ENCODE data around the gene PLB1.

PLB1 gene

DNA sequence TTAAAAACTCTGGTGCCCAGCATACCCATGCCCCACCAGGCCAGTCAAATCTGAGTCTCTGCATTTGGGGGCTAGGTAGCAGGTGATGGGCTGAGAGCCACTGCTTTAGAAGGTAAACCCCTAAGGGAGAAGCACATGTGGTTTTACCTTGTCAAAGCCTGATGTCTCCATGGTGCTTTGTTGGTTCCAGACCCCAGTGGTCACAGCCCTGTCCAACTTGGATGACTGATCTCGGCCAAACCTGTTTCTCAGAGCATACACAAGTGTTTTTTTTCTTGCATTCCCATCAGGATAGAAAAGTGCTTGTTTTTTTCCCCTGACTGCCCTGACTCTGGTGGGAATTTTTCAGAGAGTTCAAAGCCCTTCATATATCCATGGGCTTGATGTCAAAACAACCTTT is 13.5 kb downstream of the PLB1 start:
- no peak for TF ChIP-seq CTCF (conservative IDR thresholded peaks at IDR 0.05)
- H3K27ac ChIP-seq = no peak overlapping the region

GRCh38 chr2:28510184-28510583 is 14.3 kb downstream of the PLB1 start:
- no peak for TF ChIP-seq CTCF (conservative IDR thresholded peaks at IDR 0.05)
- H3K27ac ChIP-seq = no peak overlapping the region

DNA sequence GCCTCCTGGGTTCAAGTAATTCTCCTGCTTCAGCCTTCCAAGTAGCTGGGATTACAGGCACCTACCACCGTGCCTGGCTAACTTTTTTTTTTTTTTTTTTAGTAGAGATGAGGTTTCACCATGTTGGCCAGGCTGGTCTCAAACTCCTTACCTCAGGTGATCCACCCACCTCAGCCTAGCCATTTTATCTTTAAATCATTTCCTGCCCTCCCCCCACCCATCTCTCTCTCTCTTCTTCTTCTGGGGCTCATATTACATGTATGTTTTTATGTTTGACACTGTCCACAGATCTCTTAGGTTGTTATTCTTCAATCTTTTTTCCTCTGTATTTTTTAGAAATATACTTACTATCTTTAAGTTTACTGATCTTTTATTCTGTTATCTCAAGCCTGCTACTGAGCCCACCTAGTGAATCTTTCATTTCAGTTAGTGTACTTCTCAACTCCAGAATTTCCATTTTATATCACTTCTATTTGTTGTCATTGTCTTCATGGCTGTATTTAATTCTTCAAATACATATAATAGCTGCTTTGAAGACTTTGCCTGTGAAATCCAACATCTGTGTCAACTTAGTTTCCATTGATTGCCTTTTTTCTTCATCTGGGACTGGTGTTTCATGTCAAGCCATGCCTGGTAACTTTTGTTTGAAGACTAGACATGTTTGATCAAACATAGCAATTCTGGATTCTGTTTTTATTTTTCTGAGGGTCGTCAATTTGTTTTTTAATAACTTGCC is 16.2 kb downstream of the PLB1 start:
- TF ChIP-seq CTCF (conservative IDR thresholded peaks at IDR 0.05) = no peak
- H3K27ac ChIP-seq = no peak overlapping the region

GRCh38 chr2:28512607-28512965 is 16.7 kb downstream of the PLB1 start:
- H3K27ac ChIP-seq = no peak overlapping the region
- no peak for TF ChIP-seq CTCF (conservative IDR thresholded peaks at IDR 0.05)

GRCh38 chr2:28513097-28513496 is 17.2 kb downstream of the PLB1 start:
- no peak for TF ChIP-seq CTCF (conservative IDR thresholded peaks at IDR 0.05)
- no peak overlapping the region for H3K27ac ChIP-seq

DNA sequence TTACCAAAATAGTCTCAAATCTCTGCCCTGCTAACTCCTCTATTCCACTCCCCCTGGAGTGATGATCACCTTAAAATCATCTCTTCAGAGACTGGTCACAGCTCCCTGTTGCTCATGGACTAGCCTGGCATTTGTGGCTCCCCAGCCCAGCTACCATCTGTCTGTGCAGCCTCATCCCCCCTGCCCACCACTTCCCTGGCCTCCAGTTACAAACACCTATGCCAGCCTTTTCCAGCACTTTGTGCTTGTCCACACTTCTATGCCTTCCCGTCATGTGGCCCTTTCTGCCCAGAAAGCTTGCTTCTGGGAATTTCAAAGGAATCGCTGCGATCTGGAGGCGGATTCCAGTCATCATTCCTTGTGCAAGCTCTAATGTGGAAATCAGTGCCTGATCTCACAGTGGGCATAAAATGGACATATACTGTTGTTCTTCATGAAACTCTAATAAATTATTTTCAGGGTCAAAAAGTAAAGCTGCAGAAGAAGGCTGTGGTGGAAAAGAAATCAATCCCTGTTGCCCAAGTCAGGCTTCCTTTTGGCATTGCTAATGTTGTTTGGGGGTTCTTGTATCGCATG is 19.4 kb downstream of the PLB1 start:
- TF ChIP-seq CTCF (conservative IDR thresholded peaks at IDR 0.05) = no peak
- H3K27ac ChIP-seq = no peak overlapping the region

DNA sequence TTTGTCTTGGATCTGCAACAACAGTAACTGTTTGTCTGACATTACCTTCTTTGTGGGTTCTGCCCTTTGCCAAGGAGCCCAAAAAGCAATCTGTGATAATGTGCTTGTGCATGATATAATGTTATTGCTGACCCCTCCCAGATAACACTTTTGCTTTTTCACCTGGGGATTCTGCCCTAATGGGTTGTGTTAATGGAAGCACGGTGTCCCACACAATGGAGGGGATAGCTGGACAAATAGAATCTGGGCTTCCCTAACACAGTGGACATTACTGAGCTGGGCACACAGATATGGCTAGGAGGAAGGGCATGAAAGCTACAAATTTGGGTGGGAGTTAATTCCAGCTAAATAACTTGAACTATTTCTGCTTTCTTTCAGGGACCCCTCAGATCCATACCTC is 20.6 kb downstream of the PLB1 start:
- H3K27ac ChIP-seq = no peak overlapping the region
- TF ChIP-seq CTCF (conservative IDR thresholded peaks at IDR 0.05) = no peak

All from VCaP (cell line).